ENCODE data around the gene IFT43.
A peak's percentile ranks its signal among the peaks of the same experiment; 100 is the strongest.

The IFT43 gene

GRCh38 chr14:75995372-75996041 lies 9.9 kb downstream of the IFT43 start:
- Histone ChIP-seq H4K8ac (ENCODE audit: low read depth, low read length) (no peak overlapping the region), H3K4me2 (ENCODE audit: low read length) (no peak overlapping the region), H2BK12ac (ENCODE audit: low read length) (no peak overlapping the region), H3K4me3 (ENCODE audit: low read depth, low read length) (no peak overlapping the region), H3K79me2 (ENCODE audit: control insufficient read depth, insufficient read depth, low read length, poor library complexity) (no peaks in the 10 kb centered on the region), H3K9ac (ENCODE audit: low read length) (no peak overlapping the region), H3K4ac (ENCODE audit: low read depth, low read length) (no peak overlapping the region), H4K12ac (ENCODE audit: low read depth, low read length) (no peak overlapping the region), H3K18ac (ENCODE audit: low read length) (no peak overlapping the region), H2BK120ac (ENCODE audit: insufficient read depth, low read length, poor library complexity) (no peak overlapping the region), H3K36me3 (ENCODE audit: control insufficient read depth in 1 of 2, insufficient read depth in 2 of 2, low read length in 2 of 2) (peaks cover 6 to 7% of the 10 kb centered on the region in 2 experiments), H3K23ac (ENCODE audit: low read length) (no peak overlapping the region), H2BK5ac (ENCODE audit: low read depth, low read length, poor library complexity) (no peak overlapping the region), H3K27me3 (ENCODE audit: insufficient read depth, low read length) (no peaks in the 10 kb centered on the region), H2AFZ (ENCODE audit: insufficient read depth, low read length, poor library complexity) (no peak overlapping the region), H2AK5ac (ENCODE audit: low read length) (no peak overlapping the region), H3K14ac (ENCODE audit: low read length) (no peak overlapping the region), H4K91ac (ENCODE audit: low read depth, low read length) (no peak overlapping the region), H3K79me1 (ENCODE audit: low read length) (no peaks in the 10 kb centered on the region), H3K9me3 (ENCODE audit: insufficient read depth, low read depth, low read length) (no peaks in the 10 kb centered on the region), H3K4me1 (ENCODE audit: control insufficient read depth in 1 of 2, insufficient read depth in 2 of 2, low read length in 2 of 2) (no peaks in the 10 kb centered on the region), H3K27ac (ENCODE audit: low read depth, low read length) (no peak overlapping the region)
- no CpG with 5 or more reads among the region's 17 CpGs for WGBS (ENCODE audit: extremely low coverage, insufficient coverage, insufficient read length)
- peak; percentile 83 to 93 for DNase-seq

- H3K4me3 ChIP-seq (ENCODE audit: low read depth, low read length): no peak overlapping the region
- WGBS (ENCODE audit: extremely low coverage, insufficient coverage, insufficient read length): no CpG with 5 or more reads among the region's 1 CpG
Observed at GRCh38 chr14:75996488-75996887, 10.9 kb downstream of the IFT43 start.

GRCh38 chr14:75999511-76000190 lies 14.1 kb downstream of the IFT43 start:
- H3K79me2 ChIP-seq (ENCODE audit: control insufficient read depth, insufficient read depth, low read length, poor library complexity): no peaks in the 10 kb centered on the region
- H2BK5ac ChIP-seq (ENCODE audit: low read depth, low read length, poor library complexity): no peak overlapping the region
- H3K4ac ChIP-seq (ENCODE audit: low read depth, low read length): no peak overlapping the region
- no peak overlapping the region for H2AFZ ChIP-seq (ENCODE audit: insufficient read depth, low read length, poor library complexity)
- no peak overlapping the region for H2AK5ac ChIP-seq (ENCODE audit: low read length)
- no peak overlapping the region for H3K4me2 ChIP-seq (ENCODE audit: low read length)
- no peak overlapping the region for H3K27ac ChIP-seq (ENCODE audit: low read depth, low read length)
- H3K4me1 ChIP-seq (ENCODE audit: control insufficient read depth in 1 of 2, insufficient read depth in 2 of 2, low read length in 2 of 2): no peaks in the 10 kb centered on the region
- no peak overlapping the region for H3K18ac ChIP-seq (ENCODE audit: low read length)
- peaks cover 7% of the 10 kb centered on the region in 2 experiments for H3K36me3 ChIP-seq (ENCODE audit: control insufficient read depth in 1 of 2, insufficient read depth in 2 of 2, low read length in 2 of 2)
- WGBS (ENCODE audit: extremely low coverage, insufficient coverage, insufficient read length): no CpG with 5 or more reads among the region's 6 CpGs
- DNase-seq: no peak
- H3K4me3 ChIP-seq (ENCODE audit: low read depth, low read length): no peak overlapping the region
- no peaks in the 10 kb centered on the region for H3K9me3 ChIP-seq (ENCODE audit: insufficient read depth, low read depth, low read length)
- H2BK120ac ChIP-seq (ENCODE audit: insufficient read depth, low read length, poor library complexity): no peak overlapping the region
- H3K79me1 ChIP-seq (ENCODE audit: low read length): no peaks in the 10 kb centered on the region
- no peak overlapping the region for H4K12ac ChIP-seq (ENCODE audit: low read depth, low read length)
- no peak overlapping the region for H4K8ac ChIP-seq (ENCODE audit: low read depth, low read length)
- no peak overlapping the region for H3K14ac ChIP-seq (ENCODE audit: low read length)
- no peak overlapping the region for H2BK12ac ChIP-seq (ENCODE audit: low read length)
- H3K9ac ChIP-seq (ENCODE audit: low read length): no peak overlapping the region
- no peaks in the 10 kb centered on the region for H3K27me3 ChIP-seq (ENCODE audit: insufficient read depth, low read length)
- no peak overlapping the region for H4K91ac ChIP-seq (ENCODE audit: low read depth, low read length)
- no peak overlapping the region for H3K23ac ChIP-seq (ENCODE audit: low read length)

More at GRCh38 chr14:75996488-75996887, 10.9 kb downstream of the IFT43 start:
- Histone ChIP-seq H3K27ac (ENCODE audit: low read depth, low read length) (no peak overlapping the region), H2BK12ac (ENCODE audit: low read length) (no peak overlapping the region), H2BK5ac (ENCODE audit: low read depth, low read length, poor library complexity) (no peak overlapping the region), H4K12ac (ENCODE audit: low read depth, low read length) (no peak overlapping the region), H2AFZ (ENCODE audit: insufficient read depth, low read length, poor library complexity) (no peak overlapping the region), H3K9me3 (ENCODE audit: insufficient read depth, low read depth, low read length) (no peaks in the 10 kb centered on the region), H3K36me3 (ENCODE audit: control insufficient read depth in 1 of 2, insufficient read depth in 2 of 2, low read length in 2 of 2) (peaks cover 7% of the 10 kb centered on the region in 2 experiments), H3K4me2 (ENCODE audit: low read length) (no peak overlapping the region), H3K14ac (ENCODE audit: low read length) (no peak overlapping the region), H3K27me3 (ENCODE audit: insufficient read depth, low read length) (no peaks in the 10 kb centered on the region), H4K8ac (ENCODE audit: low read depth, low read length) (no peak overlapping the region), H2BK120ac (ENCODE audit: insufficient read depth, low read length, poor library complexity) (no peak overlapping the region), H3K79me2 (ENCODE audit: control insufficient read depth, insufficient read depth, low read length, poor library complexity) (no peaks in the 10 kb centered on the region), H3K18ac (ENCODE audit: low read length) (no peak overlapping the region), H2AK5ac (ENCODE audit: low read length) (no peak overlapping the region), H3K9ac (ENCODE audit: low read length) (no peak overlapping the region), H4K91ac (ENCODE audit: low read depth, low read length) (no peak overlapping the region), H3K4me1 (ENCODE audit: control insufficient read depth in 1 of 2, insufficient read depth in 2 of 2, low read length in 2 of 2) (no peaks in the 10 kb centered on the region), H3K4ac (ENCODE audit: low read depth, low read length) (no peak overlapping the region), H3K23ac (ENCODE audit: low read length) (no peak overlapping the region), H3K79me1 (ENCODE audit: low read length) (no peaks in the 10 kb centered on the region)
- DNase-seq: no peak

- Histone ChIP-seq H3K4me3 (ENCODE audit: low read depth, low read length) (no peak overlapping the region), H3K9me3 (ENCODE audit: insufficient read depth, low read depth, low read length) (no peaks in the 10 kb centered on the region), H2AK5ac (ENCODE audit: low read length) (no peak overlapping the region), H3K79me2 (ENCODE audit: control insufficient read depth, insufficient read depth, low read length, poor library complexity) (no peaks in the 10 kb centered on the region), H3K4me2 (ENCODE audit: low read length) (no peak overlapping the region), H3K36me3 (ENCODE audit: control insufficient read depth in 1 of 2, insufficient read depth in 2 of 2, low read length in 2 of 2) (peaks cover 7 to 14% of the 10 kb centered on the region in 2 experiments), H3K14ac (ENCODE audit: low read length) (no peak overlapping the region), H2BK5ac (ENCODE audit: low read depth, low read length, poor library complexity) (no peak overlapping the region), H3K23ac (ENCODE audit: low read length) (no peak overlapping the region), H3K4me1 (ENCODE audit: control insufficient read depth in 1 of 2, insufficient read depth in 2 of 2, low read length in 2 of 2) (no peaks in the 10 kb centered on the region), H3K27me3 (ENCODE audit: insufficient read depth, low read length) (no peaks in the 10 kb centered on the region), H3K4ac (ENCODE audit: low read depth, low read length) (no peak overlapping the region), H2BK12ac (ENCODE audit: low read length) (no peak overlapping the region), H3K9ac (ENCODE audit: low read length) (no peak overlapping the region), H4K12ac (ENCODE audit: low read depth, low read length) (no peak overlapping the region), H2AFZ (ENCODE audit: insufficient read depth, low read length, poor library complexity) (no peak overlapping the region), H3K18ac (ENCODE audit: low read length) (no peak overlapping the region), H4K91ac (ENCODE audit: low read depth, low read length) (no peak overlapping the region), H2BK120ac (ENCODE audit: insufficient read depth, low read length, poor library complexity) (no peak overlapping the region), H3K79me1 (ENCODE audit: low read length) (no peaks in the 10 kb centered on the region), H4K8ac (ENCODE audit: low read depth, low read length) (no peak overlapping the region), H3K27ac (ENCODE audit: low read depth, low read length) (no peak overlapping the region)
- no CpG with 5 or more reads among the region's 1 CpG for WGBS (ENCODE audit: extremely low coverage, insufficient coverage, insufficient read length)
- DNase-seq: no peak
Observed at GRCh38 chr14:76002383-76002782, 16.8 kb downstream of the IFT43 start.
